H1 (cell line): Measurements from ENCODE around the gene ASGR1. TPM values are rescaled to one million over a fixed set of nuclear protein-coding genes. Genes with fewer than 3 reads are reported as not detected.

Experiments
- CTCF ChIA-PET: fragments of 300-600 bp; sonication (Branson Sonifier 250); formaldehyde crosslinking; loops from one replicate; lab custom pipeline; 2021; ENCODE audit not compliant: partially characterized antibody; lab: Charles Lee
- POLR2A ChIA-PET: fragments of 300-600 bp; sonication (Branson Sonifier 250); formaldehyde crosslinking; loops from one replicate; lab custom pipeline; 2021; ENCODE audit warnings: inconsistent platforms; ENCODE audit not compliant: partially characterized antibody; lab: Charles Lee
- DNase-seq, 2 experiments: peaks; one replicate each; pipeline versions ENCODE4 v3.0.0 to v3.0.0-alpha.2; 2010 to 2022; ENCODE audit warnings: low spot score in 2 of 2, low read depth in 1 of 2, mixed read lengths in 1 of 2
- FAIRE-seq: peaks from 2 replicates; lab custom pipeline; 2011; peaks lifted over from hg19 to GRCh38; lab: Jason Lieb, UNC
- H2AFZ ChIP-seq: 2 replicates; pipeline ENCODE4 v1.8.1; 2012; ENCODE audit warnings: low read length, inconsistent platforms
- H2AK5ac ChIP-seq: 2 replicates; pipeline ENCODE4 v1.6.1; 2013; ENCODE audit warnings: low read depth, low read length
- H2BK120ac ChIP-seq: replicated peaks from 2 replicates; pipeline ENCODE3; 2013; ENCODE audit warnings: low read depth, low read length, inconsistent platforms
- H2BK12ac ChIP-seq: 2 replicates; pipeline ENCODE4 v1.6.1; 2013; ENCODE audit warnings: low read depth, low read length
- H2BK15ac ChIP-seq: 2 replicates; pipeline ENCODE4 v1.6.1; 2013; ENCODE audit warnings: low read length
- H2BK20ac ChIP-seq: 2 replicates; pipeline ENCODE4 v1.6.1; 2013; ENCODE audit warnings: low read length
- H2BK5ac ChIP-seq: 2 replicates; pipeline ENCODE4 v1.6.1; 2013; ENCODE audit warnings: low read depth, low read length
- H3K14ac ChIP-seq: 2 replicates; pipeline ENCODE4 v1.6.1; 2013; ENCODE audit warnings: inconsistent platforms; ENCODE audit not compliant: insufficient read length
- H3K18ac ChIP-seq: 2 replicates; pipeline ENCODE4 v1.6.1; 2013; ENCODE audit warnings: low read length; ENCODE audit errors: extremely low read depth
- H3K23ac ChIP-seq: 2 replicates; pipeline ENCODE4 v1.6.1; 2013; ENCODE audit warnings: inconsistent platforms; ENCODE audit not compliant: insufficient read length
- H3K23me2 ChIP-seq: 2 replicates; pipeline ENCODE4 v1.6.1; 2013; ENCODE audit warnings: low read depth, low read length
- H3K27ac ChIP-seq: 2 replicates; pipeline ENCODE4 v1.6.1; 2011; ENCODE audit warnings: low read depth, low read length, inconsistent platforms
- H3K27me3 ChIP-seq, 4 experiments: replicated peaks in 1 of 4; 1 replicate in 1 of 4; 2 replicates in 3 of 4; pipeline versions ENCODE4 v1.6.1 to v1.8.1; 2011 to 2013; ENCODE audit warnings: low read length in 3 of 4, mild to moderate bottlenecking in 3 of 4, inconsistent platforms in 2 of 4, mixed read lengths in 2 of 4, moderate library complexity in 1 of 4; ENCODE audit not compliant: control insufficient read depth in 3 of 4, insufficient read depth in 3 of 4; ENCODE audit errors: extremely low read depth in 1 of 4
- H3K36me3 ChIP-seq, 4 experiments: 2 replicates each; pipeline versions ENCODE4 v1.6.1 to v1.8.1; 2011 to 2013; ENCODE audit warnings: mild to moderate bottlenecking in 4 of 4, low read length in 3 of 4, moderate library complexity in 2 of 4, control low read depth in 1 of 4, inconsistent platforms in 1 of 4; ENCODE audit not compliant: insufficient read depth in 4 of 4, control insufficient read depth in 2 of 4
- H3K4ac ChIP-seq: replicated peaks from 2 replicates; pipeline ENCODE3; 2013; ENCODE audit warnings: low read length, low read depth, mixed read lengths, inconsistent platforms; ENCODE audit not compliant: insufficient read length
- H3K4me1 ChIP-seq, 4 experiments: replicated peaks in 1 of 4; 1 replicate in 1 of 4; 2 replicates in 3 of 4; pipeline versions ENCODE4 v1.6.1 to v1.8.1; 2011 to 2013; ENCODE audit warnings: low read length in 3 of 4, inconsistent platforms in 2 of 4, mixed read lengths in 1 of 4; ENCODE audit not compliant: insufficient read depth in 4 of 4, control insufficient read depth in 3 of 4
- H3K4me2 ChIP-seq, 2 experiments: 2 replicates each; pipeline versions ENCODE4 v1.6.1 to v1.8.1; 2011 to 2013; ENCODE audit warnings: low read depth in 2 of 2, low read length in 2 of 2, control low read depth in 1 of 2, inconsistent platforms in 1 of 2, mild to moderate bottlenecking in 1 of 2; ENCODE audit not compliant: insufficient read depth in 1 of 2
- H3K4me3 ChIP-seq, 4 experiments: fragments of 200-600, 300-600 bp in 1 of 4; sonication (generic), shearing (Covaris generic), sonication (Bioruptor Twin) in 1 of 4; 2 replicates each; pipeline versions ENCODE4 v1.5.1 to v1.8.1; 2011 to 2016; ENCODE audit warnings: low read length in 4 of 4, low read depth in 3 of 4, control low read depth in 2 of 4, inconsistent platforms in 2 of 4, mild to moderate bottlenecking in 2 of 4, mixed read lengths in 1 of 4, moderate library complexity in 1 of 4; ENCODE audit not compliant: insufficient read depth in 2 of 4; ENCODE audit errors: extremely low read depth in 1 of 4
- H3K56ac ChIP-seq: replicated peaks from 2 replicates; pipeline ENCODE3; 2013; ENCODE audit warnings: low read depth, mild to moderate bottlenecking, mixed read lengths, low read length, inconsistent platforms; ENCODE audit not compliant: insufficient read length
- H3K79me1 ChIP-seq: 2 replicates; pipeline ENCODE4 v1.6.1; 2013; ENCODE audit warnings: low read depth, low read length, control low read depth
- H3K79me2 ChIP-seq, 2 experiments: 2 replicates each; pipeline versions ENCODE4 v1.6.1 to v1.8.1; 2012 to 2013; ENCODE audit warnings: low read length in 2 of 2, mild to moderate bottlenecking in 2 of 2, inconsistent platforms in 1 of 2; ENCODE audit not compliant: insufficient read depth in 2 of 2, control insufficient read depth in 1 of 2
- H3K9ac ChIP-seq, 4 experiments: replicated peaks in 1 of 4; 1 replicate in 1 of 4; 2 replicates in 3 of 4; pipeline versions ENCODE4 v1.6.1 to v1.8.1; 2011 to 2013; ENCODE audit warnings: low read depth in 3 of 4, low read length in 3 of 4, control low read depth in 2 of 4, mild to moderate bottlenecking in 2 of 4, moderate library complexity in 2 of 4, inconsistent platforms in 1 of 4; ENCODE audit errors: extremely low read depth in 1 of 4
- H3K9me3 ChIP-seq, 2 experiments: 2 replicates each; pipeline versions ENCODE4 v1.6.1 to v1.8.1; 2012 to 2013; ENCODE audit warnings: mild to moderate bottlenecking in 2 of 2, moderate library complexity in 2 of 2, control low read depth in 1 of 2, inconsistent platforms in 1 of 2, low read depth in 1 of 2, low read length in 1 of 2, mixed read lengths in 1 of 2; ENCODE audit not compliant: insufficient read depth in 2 of 2
- H4K20me1 ChIP-seq, 2 experiments: replicated peaks in 1 of 2; 2 replicates each; pipeline versions ENCODE3 to v1.8.1; 2011 to 2013; ENCODE audit warnings: inconsistent platforms in 2 of 2, low read length in 2 of 2, mild to moderate bottlenecking in 1 of 2; ENCODE audit not compliant: insufficient read depth in 2 of 2, control insufficient read depth in 1 of 2
- H4K5ac ChIP-seq: 2 replicates; pipeline ENCODE4 v1.6.1; 2013; ENCODE audit warnings: low read length, low read depth, mixed read lengths, inconsistent platforms; ENCODE audit not compliant: insufficient read length
- H4K8ac ChIP-seq: 2 replicates; pipeline ENCODE4 v1.8.0; 2013; ENCODE audit warnings: mild to moderate bottlenecking, moderate library complexity, low read length, inconsistent platforms; ENCODE audit not compliant: insufficient read depth; ENCODE audit errors: extremely low read depth
- H4K91ac ChIP-seq: replicated peaks from 2 replicates; pipeline ENCODE3; 2013; ENCODE audit warnings: low read length, mixed read lengths, inconsistent platforms; ENCODE audit not compliant: insufficient read length
- BCL11A ChIP-seq, 2 experiments: IDR thresholded peaks; one replicate each; pipeline ENCODE4 v1.6.1; 2011; ENCODE audit warnings: low read depth in 2 of 2, low read length in 2 of 2, mild to moderate bottlenecking in 2 of 2
- KDM1A ChIP-seq: fragments of 200-600, 300-600 bp; sonication (generic); IDR thresholded peaks from 2 replicates; pipeline ENCODE4 v1.7.1; 2016; ENCODE audit warnings: mild to moderate bottlenecking, low read length, borderline replicate concordance
- KDM4A ChIP-seq: IDR thresholded peaks from one replicate; pipeline ENCODE4 v1.7.1; 2012; ENCODE audit warnings: low read depth, mild to moderate bottlenecking, moderate library complexity, low read length, inconsistent platforms; ENCODE audit not compliant: severe bottlenecking
- WGBS, 2 experiments: shearing (Covaris generic) in 1 of 2; methylation state at CpG; one replicate each; pipeline versions ENCODE4 v1.1.6 to v1.1.7; 2013 to 2015; ENCODE audit warnings: low lambda C conversion rate in 2 of 2, mixed read lengths in 2 of 2, inconsistent platforms in 1 of 2, low coverage in 1 of 2, missing lambda C conversion rate in 1 of 2; ENCODE audit not compliant: insufficient replicate concordance in 2 of 2, insufficient coverage in 1 of 2, insufficient read length in 1 of 2; ENCODE audit errors: extremely low coverage in 1 of 2, missing lambda C conversion rate in 1 of 2; 5-methylcytosine and 5-hydroxymethylcytosine counted together
- polyA plus RNA-seq, 7 experiments: library from polyadenylated mRNA; depleted of rRNA in 3 of 7; stranded (reverse) in 5 of 7; unstranded in 2 of 7; fragments of >200 nt in 5 of 7; fragments of 200-250 nt in 2 of 7; gene quantifications; 1 replicate in 5 of 7; 2 replicates in 1 of 7; 4 replicates in 1 of 7; pipeline versions ENCODE4 v1.2.1 to v1.2.3, GENCODE V29; 2011 to 2013; ENCODE audit warnings: missing spikeins in 2 of 7, mixed read lengths in 2 of 7
- total RNA-seq: library from RNA; stranded (reverse); fragmentation: NEBNext Ultra II Directional; extraction: Animal tissue kit (Norgen Biotek cat#: 25700); gene quantifications from 2 replicates; pipeline ENCODE4 v1.2.1, GENCODE V29; 2021

Gene ASGR1
- total and polyA plus RNA-seq, 2 of the 8 experiments (the other 6 are each of a cell fraction or from before 2014, with no cell fraction given): 10.8 to 14.5 TPM

- Histone ChIP-seq H3K36me3 (no peaks in the 10 kb centered on the region), H3K27me3 (no peaks in the 10 kb centered on the region; a peak in 1 of 7 replicates), H2BK120ac (no peak overlapping the region), H3K4me3 (no peak overlapping the region), H2AK5ac (no peak overlapping the region), H2BK12ac (no peak overlapping the region), H3K4me2 (no peak overlapping the region), H2BK15ac (no peak overlapping the region), H4K8ac (no peak overlapping the region), H4K5ac (no peak overlapping the region), H3K23me2 (no peaks in the 10 kb centered on the region), H3K4ac (no peak overlapping the region), H3K79me2 (no peaks in the 10 kb centered on the region), H2BK20ac (no peak overlapping the region), H3K14ac (no peak overlapping the region), H3K79me1 (no peaks in the 10 kb centered on the region), H2BK5ac (no peak overlapping the region), H3K18ac (no peak overlapping the region; the same call in 1 of the 2 replicates), H4K20me1 (no peaks in the 10 kb centered on the region), H3K9ac (no peak overlapping the region), H3K4me1 (peaks cover 0 to 29% (median 16%) of the 10 kb centered on the region in 4 experiments; a peak in 6 of 7 replicates), H4K91ac (peak overlapping the region; percentile 31), H2AFZ (no peak overlapping the region), H3K56ac (no peak overlapping the region), H3K23ac (no peak overlapping the region), H3K27ac (no peak overlapping the region), H3K9me3 (no peaks in the 10 kb centered on the region)
- CTCF ChIA-PET: interaction anchor here (0.6 to 17.7 kb wide), 31 partner anchors 9 to 433 kb away, joined by 3 to 434 read pairs (median 4); partner anchors contain the start of genes ASGR1, ASGR2, SLC16A11 and SLC16A13
- TF ChIP-seq KDM4A (no peak), KDM1A (no peak), BCL11A (IDR thresholded peaks at IDR 0.05; ENCODE audit: low read depth in 2 of 2, low read length in 2 of 2) (no peak)
- POLR2A ChIA-PET: interaction anchor here (1.0 to 1.4 kb wide), 4 partner anchors 28 to 91 kb away, joined by 3 to 5 read pairs (median 4); no protein-coding TSS in a partner anchor
- no peak for FAIRE-seq
- no peak for DNase-seq
- 83% methylated on average over 13 of the region's 13 CpGs; no CpG with 5 or more reads in 1 of the 2 experiments for WGBS, 2 experiments
Measured at GRCh38 chr17:7137171-7137943, 41.8 kb downstream of the ASGR1 start.
